HS-5 (cell line): ENCODE results near the gene PIGO.

Source experiments
- DNase-seq: peaks from one replicate; pipeline ENCODE4 v3.0.0-alpha.2; 2012; ENCODE audit warnings: low read depth

PIGO gene

GRCh38 chr9:35105571-35106342, 9.4 kb upstream of the PIGO start:
- DNase-seq, result no peak

GRCh38 chr9:35105126-35105525, 8.7 kb upstream of the PIGO start:
- no peak for DNase-seq

GRCh38 chr9:35104586-35104985, 8.2 kb upstream of the PIGO start:
- DNase-seq, result no peak

GRCh38 chr9:35103660-35104191, 7.3 kb upstream of the PIGO start:
- no peak for DNase-seq

- peak; percentile 89 for DNase-seq
Observed at GRCh38 chr9:35102769-35103659, 6.6 kb upstream of the PIGO start, which contains the start of gene STOML2. STOML2 (minus strand) TSS chr9:35103131; CDS start chr9:35103094, 37 bp downstream.

- DNase-seq, result no peak
Observed at GRCh38 chr9:35102465-35102768, 6.0 kb upstream of the PIGO start.

- DNase-seq, result no peak
Observed at GRCh38 chr9:35097573-35097972, 1.2 kb upstream of the PIGO start.

GRCh38 chr9:35091536-35091935, 4.9 kb downstream of the PIGO start:
- DNase-seq, result no peak

GRCh38 chr9:35089434-35089833, 7.0 kb downstream of the PIGO start:
- DNase-seq, result no peak

GRCh38 chr9:35085078-35085477, 11.3 kb downstream of the PIGO start:
- DNase-seq, result no peak

- DNase-seq, result peak; percentile 74
Observed at GRCh38 chr9:35079426-35080341, 16.7 kb downstream of the PIGO start, which contains the start of gene FANCG. FANCG (minus strand) TSS chr9:35079942; CDS start chr9:35079524, 418 bp downstream.

- DNase-seq, result no peak
Observed at GRCh38 chr9:35079041-35079425, 17.4 kb downstream of the PIGO start.

- no peak for DNase-seq
Observed at GRCh38 chr9:35078066-35078465, 18.3 kb downstream of the PIGO start.

GRCh38 chr9:35076848-35077247, 19.5 kb downstream of the PIGO start:
- DNase-seq, result no peak

GRCh38 chr9:35075358-35075757, 21.0 kb downstream of the PIGO start:
- no peak for DNase-seq

- DNase-seq, result no peak
Observed at GRCh38 chr9:35074791-35075190, 21.6 kb downstream of the PIGO start.

GRCh38 chr9:35074141-35074540, 22.2 kb downstream of the PIGO start:
- DNase-seq, result no peak

- DNase-seq, result no peak
Observed at GRCh38 chr9:35073279-35073612, 23.1 kb downstream of the PIGO start.

GRCh38 chr9:35072461-35073278, 23.7 kb downstream of the PIGO start, which contains the start of gene VCP:
VCP (minus strand) TSS chr9:35072625; CDS start chr9:35072353, 272 bp downstream.
- peak; percentile 98 for DNase-seq

- peak; percentile 71 for DNase-seq
Observed at GRCh38 chr9:35071814-35072460, 24.5 kb downstream of the PIGO start.
